CD4-positive, alpha-beta T cell (primary cell): ENCODE results near the gene CDC42BPA. TPM values are rescaled to one million over a fixed set of nuclear protein-coding genes. Genes with fewer than 3 reads are reported as not detected.
A peak's percentile ranks its signal among the peaks of the same experiment; 100 is the strongest.

Source experiments
- ATAC-seq: fragments of 200-7000 bp; cut with Tn5 transposase; one replicate; pipeline ENCODE4 v1.10.0; 2022; ENCODE audit warnings: mild to moderate bottlenecking; ENCODE audit not compliant: poor library complexity
- CTCF ChIA-PET: fragments of 350-600 bp; sonication (Branson Sonifier 250); formaldehyde crosslinking; loops from one replicate; lab custom pipeline; 2021; ENCODE audit warnings: antibody characterized with exemption, inconsistent platforms; lab: Charles Lee
- POLR2A ChIA-PET: fragments of 350-600 bp; sonication (Branson Sonifier 250); formaldehyde crosslinking; loops from one replicate; lab custom pipeline; 2021; ENCODE audit warnings: antibody characterized with exemption, inconsistent platforms; lab: Charles Lee
- DNase-seq, 14 experiments: peaks; one replicate each; pipeline ENCODE4 v3.0.0-alpha.2; 2013 to 2020; ENCODE audit warnings: mixed read lengths in 2 of 14
- H3K27ac ChIP-seq, 2 donors: one replicate each; pipeline versions ENCODE4 v1.5.1 to v1.7.0; 2013; ENCODE audit warnings: low read length in 2 of 2, low read depth in 1 of 2, mild to moderate bottlenecking in 1 of 2
- H3K27me3 ChIP-seq, 2 experiments: 1 replicate in 1 of 2; 2 replicates in 1 of 2; pipeline versions ENCODE4 v1.6.1 to v1.7.0; 2013; ENCODE audit warnings: low read length in 2 of 2, control low read depth in 1 of 2, mild to moderate bottlenecking in 1 of 2, moderate library complexity in 1 of 2; ENCODE audit not compliant: insufficient read depth in 2 of 2, control insufficient read depth in 1 of 2
- H3K36me3 ChIP-seq: one replicate; pipeline ENCODE4 v1.6.1; 2013; ENCODE audit warnings: low read length, control low read depth; ENCODE audit not compliant: insufficient read depth
- H3K4me1 ChIP-seq: one replicate; pipeline ENCODE4 v1.6.1; 2013; ENCODE audit warnings: low read length, control low read depth; ENCODE audit not compliant: insufficient read depth
- H3K4me3 ChIP-seq: one replicate; pipeline ENCODE4 v1.5.1; 2013; ENCODE audit warnings: mild to moderate bottlenecking, low read length, moderate library complexity
- H3K9me3 ChIP-seq, 2 experiments: 1 replicate in 1 of 2; 2 replicates in 1 of 2; pipeline versions ENCODE4 v1.6.1 to v1.7.0; 2013; ENCODE audit warnings: low read length in 2 of 2, mild to moderate bottlenecking in 2 of 2, control low read depth in 1 of 2, moderate library complexity in 1 of 2; ENCODE audit not compliant: control insufficient read depth in 1 of 2, insufficient read depth in 1 of 2
- H3K27ac Mint-ChIP-seq: one replicate; pipeline ENCODE4 v1.8.0; 2020; ENCODE audit warnings: mixed read lengths
- H3K27me3 Mint-ChIP-seq: one replicate; pipeline ENCODE4 v1.8.0; 2021; ENCODE audit warnings: mixed read lengths
- H3K36me3 Mint-ChIP-seq: one replicate; pipeline ENCODE4 v1.8.0; 2021; ENCODE audit warnings: low read depth, mixed read lengths
- H3K4me1 Mint-ChIP-seq: one replicate; pipeline ENCODE4 v1.8.0; 2021; ENCODE audit warnings: low read depth, mixed read lengths
- H3K4me3 Mint-ChIP-seq: one replicate; pipeline ENCODE4 v1.8.0; 2020; ENCODE audit warnings: mild to moderate bottlenecking, mixed read lengths
- H3K9me3 Mint-ChIP-seq: one replicate; pipeline ENCODE4 v1.8.0; 2020; ENCODE audit warnings: mixed read lengths
- CTCF ChIP-seq: fragments of 200-600 bp; IDR thresholded peaks from one replicate; pipeline ENCODE4 v1.8.0; 2022; ENCODE audit warnings: antibody characterized with exemption, mild to moderate bottlenecking
- intact Hi-C, 2 experiments: fragments of 100-400 bp; cut with DNase I in 1 of 2; cut with micrococcal nuclease in 1 of 2; formaldehyde crosslinking; loops; one replicate each; pipeline versions ENCODE4 v1.15.1 to v1.9.0; 2023 to 2025; cut with DNase I, micrococcal nuclease
- total RNA-seq, 174 experiments: library from RNA in 2 of 174; stranded (reverse) in 2 of 174; gene quantifications; one replicate each; pipeline ENCODE4 v1.2.3 and lab custom pipeline; 2021 to 2026

Gene CDC42BPA
- total RNA-seq, 2 experiments from 2014 or later: 2.2 to 3.0 TPM

DNA sequence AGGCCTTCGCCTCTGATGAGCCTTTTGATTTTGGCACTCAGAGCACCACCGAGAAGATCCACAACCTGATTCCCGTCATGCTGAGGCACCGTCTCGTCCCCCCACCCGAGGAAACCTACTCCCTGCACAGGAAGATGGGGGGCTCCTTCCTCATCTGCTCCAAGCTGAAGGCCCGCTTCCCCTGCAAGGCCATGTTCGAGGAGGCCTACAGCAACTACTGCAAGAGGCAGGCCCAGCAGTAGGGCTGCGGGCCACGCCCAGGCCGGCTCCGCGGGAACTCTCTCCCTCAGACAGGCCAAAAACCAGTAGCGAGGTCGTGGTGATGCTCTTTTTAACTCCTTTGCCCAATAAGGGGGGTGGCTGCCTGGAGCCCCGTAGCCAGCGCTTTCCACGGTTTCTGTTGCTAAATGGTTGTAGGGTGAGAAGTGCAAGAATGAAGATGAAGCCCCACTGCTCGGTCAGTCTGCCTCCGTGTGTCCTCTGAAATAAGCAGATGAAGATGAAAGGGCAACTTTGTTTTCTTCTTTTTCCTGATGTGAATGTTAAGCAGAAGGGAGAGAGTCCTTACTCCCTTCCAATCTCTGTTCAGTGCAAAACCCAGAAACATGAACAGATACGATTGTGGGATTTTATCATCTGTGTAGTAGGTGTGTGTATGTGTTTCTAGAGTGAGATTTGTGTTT lies 331.7 kb downstream of the CDC42BPA start:
- Histone ChIP-seq H3K4me1 (peaks cover 13% of the 10 kb centered on the region), H3K9me3 (no peaks in the 10 kb centered on the region), H3K27ac (no peak overlapping the region), H3K4me3 (no peak overlapping the region), H3K27me3 (no peaks in the 10 kb centered on the region), H3K36me3 (peaks cover 46% of the 10 kb centered on the region)
- intact Hi-C loops: no loop called here
- Mint-ChIP-seq H3K4me1 (peaks cover 27% of the 10 kb centered on the region), H3K4me3 (no peak overlapping the region), H3K27me3 (no peaks in the 10 kb centered on the region), H3K27ac (no peak overlapping the region), H3K36me3 (peaks cover 52% of the 10 kb centered on the region), H3K9me3 (no peaks in the 10 kb centered on the region)
- ChIA-PET CTCF (no interaction called here), POLR2A (no interaction called here)
- no peak for TF ChIP-seq CTCF
- no peak for DNase-seq
- no peak for ATAC-seq

DNA sequence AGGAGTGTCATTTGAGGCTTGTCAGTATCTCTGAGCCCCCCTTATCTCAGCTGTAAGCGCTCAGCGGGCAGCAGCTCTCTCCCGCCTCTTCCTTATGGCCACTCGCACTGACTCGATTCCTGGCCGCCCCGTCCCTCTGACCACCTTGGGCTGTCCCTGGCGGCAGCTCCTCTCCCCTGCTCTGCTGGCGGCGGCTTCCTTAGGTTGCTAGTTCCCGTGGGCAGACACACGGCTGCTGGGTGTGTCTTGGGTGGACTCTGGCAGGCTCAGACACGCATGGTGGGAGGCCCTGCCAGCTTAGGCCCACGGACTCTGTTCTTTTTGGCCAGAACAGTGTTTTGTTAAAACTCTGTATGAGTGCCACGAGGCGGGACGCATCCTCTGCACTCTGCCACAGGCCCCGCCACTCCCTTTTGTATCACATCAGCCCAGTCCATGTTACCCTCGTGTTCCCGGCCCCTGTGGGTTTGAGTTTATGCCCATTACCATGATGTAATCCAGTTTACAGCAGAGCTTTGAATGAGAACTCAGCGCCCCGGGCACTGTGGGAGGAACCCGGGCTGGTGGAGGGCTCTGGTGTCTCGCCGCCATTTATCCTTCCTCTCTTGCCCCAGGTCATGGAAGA lies 332.3 kb downstream of the CDC42BPA start:
- H3K9me3 ChIP-seq: no peaks in the 10 kb centered on the region
- peaks cover 48% of the 10 kb centered on the region for H3K36me3 ChIP-seq
- CTCF ChIA-PET: no interaction called here
- peaks cover 53% of the 10 kb centered on the region for H3K36me3 Mint-ChIP-seq
- ATAC-seq (no peak), DNase-seq (no peak)
- H3K4me1 ChIP-seq: peaks cover 13% of the 10 kb centered on the region
- no peak overlapping the region for H3K27ac Mint-ChIP-seq
- no peaks in the 10 kb centered on the region for H3K27me3 Mint-ChIP-seq
- H3K4me3 Mint-ChIP-seq: no peak overlapping the region
- H3K9me3 Mint-ChIP-seq: no peaks in the 10 kb centered on the region
- peaks cover 22% of the 10 kb centered on the region for H3K4me1 Mint-ChIP-seq
- H3K27me3 ChIP-seq: no peaks in the 10 kb centered on the region
- TF ChIP-seq CTCF: no peak
- H3K27ac ChIP-seq: no peak overlapping the region
- POLR2A ChIA-PET: no interaction called here
- H3K4me3 ChIP-seq: no peak overlapping the region
- intact Hi-C loops: no loop called here

GRCh38 chr1:226985239-226985838 lies 333.0 kb downstream of the CDC42BPA start:
- Mint-ChIP-seq H3K27me3 (no peaks in the 10 kb centered on the region), H3K36me3 (peaks cover 53% of the 10 kb centered on the region), H3K4me1 (peaks cover 19% of the 10 kb centered on the region), H3K9me3 (no peaks in the 10 kb centered on the region), H3K27ac (no peak overlapping the region), H3K4me3 (no peak overlapping the region)
- intact Hi-C loops: no loop called here
- H3K4me1 ChIP-seq: peaks cover 11% of the 10 kb centered on the region
- H3K36me3 ChIP-seq: peaks cover 52% of the 10 kb centered on the region
- H3K27ac ChIP-seq: no peak overlapping the region
- CTCF ChIA-PET: no interaction called here
- no peaks in the 10 kb centered on the region for H3K27me3 ChIP-seq
- ATAC-seq (no peak), DNase-seq (peak in 1 of 14 experiments; percentile 8)
- H3K4me3 ChIP-seq: no peak overlapping the region
- no peak for TF ChIP-seq CTCF
- POLR2A ChIA-PET: no interaction called here
- no peaks in the 10 kb centered on the region for H3K9me3 ChIP-seq
